Smooth muscle cell of the brain vasculature (primary cell): Measurements from ENCODE around the gene ANO4.

ENCODE experiments used
- DNase-seq: peaks from one replicate; pipeline ENCODE4 v3.0.0-alpha.2; 2012; ENCODE audit warnings: low read depth, low spot score

ANO4 gene

GRCh38 chr12:100794441-100795173 lies at the start of gene ANO4:
Gene ANO4 (plus strand): TSS chr12:100794776. CDS start chr12:100901786, 107,010 bp downstream.
- no peak for DNase-seq

DNA sequence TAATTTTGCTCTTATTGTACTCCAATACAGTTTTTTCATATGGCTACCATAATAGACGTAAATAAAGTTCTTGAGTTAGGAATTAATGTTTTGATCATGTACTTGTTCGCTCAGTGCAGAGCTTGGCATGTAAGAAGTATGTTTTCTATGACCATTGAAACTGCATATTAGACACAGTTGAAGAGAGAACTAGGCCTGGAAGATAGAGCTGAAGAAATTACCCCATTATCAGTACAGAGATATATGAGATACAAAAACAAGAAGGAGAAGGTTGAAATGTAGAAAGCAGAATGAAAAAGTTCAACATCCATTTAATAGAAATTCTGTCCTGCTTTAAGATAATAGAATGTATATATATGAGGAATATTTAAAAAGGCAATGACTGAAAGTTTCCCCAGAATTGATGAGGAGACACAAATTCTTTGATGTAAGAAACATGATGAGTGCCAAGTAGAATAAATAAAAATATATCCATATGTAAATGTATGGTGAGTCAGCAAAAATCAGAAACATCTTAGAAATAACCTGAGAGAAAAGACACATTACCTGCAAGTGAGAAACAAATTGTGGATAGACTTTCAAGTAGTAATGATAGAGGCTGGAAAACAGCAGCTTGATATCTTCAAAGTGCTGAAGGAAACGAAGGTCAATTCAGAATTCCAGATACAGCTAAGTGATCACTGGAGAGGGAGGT lies 49.1 kb upstream of the ANO4 start:
- no peak for DNase-seq

DNA sequence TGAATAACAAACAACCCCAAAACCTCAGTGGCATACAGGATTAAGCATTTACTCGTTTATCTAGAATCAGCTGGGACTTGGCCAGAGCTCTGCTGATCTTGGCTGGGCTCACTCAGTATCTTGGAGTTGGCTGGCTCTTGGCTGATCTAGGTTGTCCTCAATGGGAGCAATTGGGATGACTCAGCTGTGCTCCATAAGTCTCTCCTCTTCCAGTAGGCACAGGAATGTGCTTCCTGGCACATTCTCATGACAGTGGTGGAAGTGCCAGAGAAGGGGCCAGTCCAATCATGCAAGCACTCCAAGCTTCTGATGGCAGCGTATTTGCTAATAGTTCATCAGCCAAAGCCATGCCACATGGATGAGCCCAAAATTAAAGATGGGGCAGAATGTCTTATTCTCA lies 41.7 kb upstream of the ANO4 start:
- DNase-seq = no peak

GRCh38 chr12:100753837-100754236 lies 40.7 kb upstream of the ANO4 start:
- DNase-seq = no peak

GRCh38 chr12:100755186-100755585 lies 39.4 kb upstream of the ANO4 start:
- no peak for DNase-seq

- DNase-seq = no peak
Observed at GRCh38 chr12:100758083-100758482, 36.5 kb upstream of the ANO4 start.

- no peak for DNase-seq
Observed at GRCh38 chr12:100767371-100767770, 27.2 kb upstream of the ANO4 start.

- no peak for DNase-seq
Observed at GRCh38 chr12:100767950-100768349, 26.6 kb upstream of the ANO4 start.

GRCh38 chr12:100778967-100779590 lies 15.5 kb upstream of the ANO4 start:
- no peak for DNase-seq

GRCh38 chr12:100789146-100789545 lies 5.4 kb upstream of the ANO4 start:
- DNase-seq = no peak

DNA sequence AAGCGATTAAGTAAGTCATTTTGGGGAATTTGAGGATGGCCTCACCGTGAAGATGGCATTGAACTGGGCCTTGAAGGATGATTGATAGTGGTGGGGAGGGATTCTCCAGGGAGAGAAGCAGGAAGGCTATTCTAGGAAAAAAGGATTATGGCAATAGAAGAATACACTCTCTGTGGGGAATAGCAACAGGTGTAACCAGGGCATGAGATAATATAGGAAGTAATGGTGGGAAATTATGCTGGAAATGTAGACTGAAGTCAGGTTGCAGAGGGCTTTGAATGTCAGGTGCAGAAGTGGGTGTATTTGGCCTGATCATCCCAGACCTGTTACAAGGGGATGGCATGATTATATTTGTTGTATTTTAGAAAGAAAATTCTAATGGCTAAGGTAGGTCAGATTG lies 4.6 kb upstream of the ANO4 start:
- DNase-seq = no peak

- DNase-seq = no peak
Observed at GRCh38 chr12:100790552-100790951, 4.0 kb upstream of the ANO4 start.

DNA sequence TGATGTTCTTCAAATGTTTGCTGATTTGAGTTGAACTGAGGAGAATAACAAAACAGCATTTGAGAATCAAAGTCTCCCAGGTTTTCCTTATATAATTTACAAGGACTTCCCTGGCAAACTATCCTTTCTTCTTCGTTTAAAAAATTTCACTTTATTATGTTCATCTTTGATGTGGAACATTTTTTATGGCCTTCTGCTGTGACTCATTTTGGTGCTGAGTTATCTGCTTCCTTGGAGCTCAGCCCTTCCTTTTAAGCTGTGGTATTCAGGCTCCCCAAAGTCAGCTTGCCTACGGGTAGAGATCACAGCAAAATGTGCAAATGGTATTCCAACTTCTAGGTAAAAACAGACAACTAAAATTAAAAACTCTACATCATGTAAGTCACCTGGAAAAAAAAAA lies 1.4 kb upstream of the ANO4 start:
- no peak for DNase-seq

DNA sequence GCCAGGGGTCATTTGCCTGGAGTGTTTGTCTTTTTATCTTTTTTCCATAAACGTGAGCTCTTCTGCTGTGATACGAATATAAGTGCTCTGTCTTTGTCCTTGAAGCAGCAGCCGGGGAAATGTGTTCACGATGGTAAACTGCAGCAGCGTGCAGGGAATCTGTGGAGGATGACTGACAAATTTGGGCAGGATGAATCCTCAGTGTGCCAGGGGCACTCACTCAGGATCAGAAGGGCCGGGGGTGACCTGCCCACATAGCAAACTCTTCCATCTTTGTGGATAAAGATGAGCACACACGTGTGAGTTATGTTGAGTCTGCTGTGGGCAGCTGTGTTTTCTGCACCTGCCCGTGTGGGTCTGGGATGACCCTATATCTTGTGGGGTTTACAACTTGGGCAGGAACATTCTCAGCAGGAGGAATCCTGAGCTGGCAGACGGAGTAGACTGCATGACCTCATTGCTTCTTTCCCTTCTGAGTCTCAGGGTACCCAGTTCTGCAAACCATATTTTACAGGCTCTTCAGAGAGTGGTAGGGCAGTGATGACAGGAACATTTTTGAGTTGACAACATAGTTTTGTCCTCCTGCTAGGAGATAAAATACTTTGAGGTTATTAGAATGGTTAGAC lies 711 bp downstream of the ANO4 start:
- DNase-seq = no peak

DNA sequence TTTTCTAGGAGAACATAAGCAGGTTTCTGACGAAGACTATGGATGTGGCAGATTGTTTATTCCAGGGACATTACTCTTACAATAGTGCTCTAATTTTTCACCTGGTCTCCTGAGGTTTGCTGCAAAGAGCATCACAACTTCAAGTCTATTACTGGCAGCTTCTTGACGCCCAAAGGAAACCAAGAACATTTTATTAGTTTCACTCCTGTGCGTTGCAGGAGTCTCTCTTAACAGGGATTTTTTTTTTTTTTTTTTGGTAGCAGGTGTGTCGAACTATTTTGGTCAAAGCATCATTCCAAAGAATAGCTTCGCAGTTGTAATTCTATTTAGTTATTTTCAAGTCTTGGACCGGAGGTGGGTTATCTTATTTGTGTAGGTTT lies 1.2 kb downstream of the ANO4 start:
- DNase-seq = no peak

- DNase-seq = no peak
Observed at GRCh38 chr12:100796621-100797020, 2.0 kb downstream of the ANO4 start.

DNA sequence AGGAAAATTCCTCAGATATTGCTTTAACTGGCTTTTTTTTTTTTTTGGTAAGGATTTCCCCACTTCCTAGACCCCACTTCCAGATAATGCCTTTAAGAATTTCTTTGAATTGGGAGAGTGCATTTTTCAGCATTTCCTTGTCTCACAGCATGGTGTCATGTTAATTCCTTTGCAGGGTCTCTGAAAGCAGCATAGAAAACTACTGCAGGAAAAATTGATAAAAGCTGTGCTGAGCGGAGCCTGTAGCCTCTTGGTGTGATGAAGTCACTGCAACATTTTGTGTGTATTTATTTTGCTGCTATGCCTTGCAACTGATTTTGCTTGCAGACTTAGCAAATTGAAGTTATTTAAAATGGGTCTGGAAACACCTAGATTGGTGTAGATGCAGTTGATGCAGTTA lies 2.7 kb downstream of the ANO4 start:
- no peak for DNase-seq

DNA sequence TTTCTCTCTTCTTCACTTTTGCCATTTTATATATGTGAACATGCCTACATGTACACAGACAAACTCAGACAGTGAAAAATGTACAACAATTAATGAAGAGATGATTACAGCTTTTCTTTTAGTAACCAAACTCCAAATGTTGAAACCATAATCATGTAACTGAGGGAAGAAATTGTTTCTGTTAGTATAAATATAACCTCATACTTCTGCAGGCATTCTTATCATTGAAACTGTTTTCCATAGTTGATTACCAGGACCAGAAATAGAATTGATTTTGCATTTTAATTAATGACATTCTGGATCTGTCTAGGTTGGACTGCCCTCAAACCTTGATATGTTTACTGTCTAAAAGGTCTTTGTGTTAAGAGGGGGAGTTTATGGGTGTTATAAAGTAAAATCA lies 3.2 kb downstream of the ANO4 start:
- DNase-seq = no peak

DNA sequence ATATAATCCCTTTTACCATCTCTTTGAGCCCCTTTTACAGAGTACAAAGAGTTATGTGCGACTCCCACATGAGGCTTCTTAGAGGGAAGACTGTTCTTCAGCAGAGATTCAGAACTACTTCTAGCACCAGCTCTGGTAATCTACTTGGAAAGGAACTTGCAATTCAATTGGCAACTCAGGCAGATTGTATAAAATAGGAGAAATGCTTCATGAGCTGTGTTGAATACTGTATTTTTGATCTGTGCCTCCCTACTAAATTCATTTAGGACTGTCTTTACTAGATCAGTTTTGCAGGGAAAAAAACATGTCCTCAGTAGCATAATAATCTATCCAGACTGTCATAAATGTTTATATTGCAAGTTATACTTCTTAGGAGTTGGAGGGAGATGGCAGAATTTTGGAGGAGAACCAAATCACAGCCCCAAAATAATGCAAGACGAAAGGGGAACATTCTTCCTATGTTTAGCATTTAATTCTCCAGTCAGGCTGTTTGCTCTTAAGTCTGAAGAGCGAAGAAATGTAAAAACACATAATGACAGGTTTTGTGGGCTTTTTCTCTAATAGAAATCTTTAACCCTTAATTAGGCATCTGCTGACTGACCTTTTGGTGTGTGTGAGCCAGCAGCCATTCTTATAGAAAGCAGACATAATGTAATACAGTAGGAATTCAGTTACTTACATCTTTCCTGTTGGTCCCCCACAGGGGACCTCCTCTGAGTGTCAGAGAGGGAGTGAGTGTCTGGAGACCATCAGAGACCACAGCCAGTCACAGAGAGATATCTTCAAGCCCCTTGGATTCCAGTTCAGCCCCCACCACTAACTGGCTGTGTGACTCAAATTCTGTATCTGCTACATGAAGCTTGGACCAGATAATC lies 3.9 kb downstream of the ANO4 start:
- no peak for DNase-seq

DNA sequence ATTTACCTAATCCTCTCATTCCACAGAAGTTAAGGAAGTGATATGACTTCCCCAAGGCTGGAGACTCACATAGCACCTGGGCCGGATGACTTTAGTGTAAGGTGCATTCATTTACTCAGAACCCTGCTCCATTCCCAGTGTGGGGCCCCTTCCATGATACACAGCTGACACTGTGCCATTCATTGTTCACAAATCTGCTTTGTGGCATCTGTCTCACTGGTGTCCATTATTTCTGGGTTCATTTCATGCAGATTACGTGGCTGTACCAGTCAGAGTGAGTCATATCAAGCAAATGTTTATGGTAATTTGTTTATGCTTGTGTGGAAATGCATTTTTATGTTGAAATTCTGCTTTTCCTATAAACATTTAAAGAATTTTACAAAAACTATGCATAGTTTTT lies 5.2 kb downstream of the ANO4 start:
- DNase-seq = no peak

DNA sequence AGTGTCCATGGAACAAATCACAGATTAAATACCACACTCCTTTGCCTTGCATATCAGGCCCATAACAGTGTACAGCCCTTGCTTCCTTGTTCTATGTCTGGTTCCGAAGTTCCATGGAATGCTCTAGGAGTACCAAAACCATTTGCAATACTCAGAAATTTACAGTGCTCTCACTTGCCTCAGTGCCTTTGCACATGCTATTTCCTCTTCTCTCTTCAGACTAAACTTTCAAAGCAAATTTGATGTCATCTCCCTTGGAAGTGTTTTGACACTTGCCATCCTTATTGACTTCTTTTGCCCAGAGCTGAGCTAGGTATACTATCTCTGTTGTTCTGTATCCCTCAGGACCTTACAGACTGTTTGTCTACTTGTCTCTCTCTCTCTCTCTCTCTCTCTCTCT lies 6.1 kb downstream of the ANO4 start:
- DNase-seq = no peak

DNA sequence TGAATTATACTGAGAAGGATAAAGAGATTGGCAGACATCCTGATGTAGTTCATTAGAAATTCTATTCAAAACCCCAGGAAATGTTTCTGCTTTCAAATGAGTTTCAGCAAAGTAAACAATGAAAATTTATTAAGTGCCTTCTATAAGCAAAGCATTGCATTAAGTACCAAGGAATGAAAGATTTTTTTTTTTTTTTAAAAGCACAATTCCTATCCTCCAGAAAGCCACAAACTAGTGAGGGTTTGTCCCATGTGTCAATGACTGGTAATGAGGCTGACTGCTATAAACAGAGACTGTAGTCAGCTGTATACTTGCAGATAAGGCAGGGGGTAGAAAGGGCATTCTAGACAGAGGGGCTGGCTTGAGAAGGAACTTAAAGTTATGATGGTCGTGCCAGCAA lies 6.7 kb downstream of the ANO4 start:
- DNase-seq = no peak
